Measurements from ENCODE around the gene CKB. TPM values are rescaled to one million over a fixed set of nuclear protein-coding genes. Genes with fewer than 3 reads are reported as not detected.

CKB gene
- total RNA-seq, 1 donor from 2014 or later = 178 TPM

- Histone ChIP-seq H3K9me3 (ENCODE audit: insufficient read depth, low read depth, low read length) (no peaks in the 10 kb centered on the region), H3K27ac (ENCODE audit: low read depth, low read length) (peak overlapping the region; percentile 89), H2AFZ (ENCODE audit: low read depth, low read length) (peak overlapping the region; percentile 82), H3K36me3 (ENCODE audit: insufficient read depth, low read length) (peaks cover 22% of the 10 kb centered on the region), H4K20me1 (ENCODE audit: insufficient read depth, low read length) (peaks cover 64% of the 10 kb centered on the region), H3K4me2 (ENCODE audit: low read length) (peak overlapping the region; percentile 99), H3K9ac (ENCODE audit: low read length) (peak overlapping the region; percentile 88), H3K4me1 (ENCODE audit: insufficient read depth, low read length) (peaks cover 31% of the 10 kb centered on the region), H3K4me3 (ENCODE audit: insufficient read depth, low read depth, low read length) (peak overlapping the region; percentile 99), H3K79me2 (ENCODE audit: insufficient read depth, low read length) (peaks cover 93% of the 10 kb centered on the region), H3K27me3 (ENCODE audit: insufficient read depth, low read length) (no peaks in the 10 kb centered on the region)
- H3K36me3 Mint-ChIP-seq (ENCODE audit: low read depth, unreplicated experiment) = peaks cover 12% of the 10 kb centered on the region
- no peaks in the 10 kb centered on the region for H3K9me3 Mint-ChIP-seq (ENCODE audit: unreplicated experiment)
- FAIRE-seq (no peak), DNase-seq (ENCODE audit: low read depth) (peak; percentile 45)
- H3K27ac Mint-ChIP-seq (ENCODE audit: unreplicated experiment) = peak overlapping the region; percentile 96
- H3K27me3 Mint-ChIP-seq (ENCODE audit: low read depth, unreplicated experiment) = no peaks in the 10 kb centered on the region
- peak overlapping the region; percentile 97 for H3K4me3 Mint-ChIP-seq (ENCODE audit: unreplicated experiment)
- H3K4me1 Mint-ChIP-seq (ENCODE audit: low read depth, unreplicated experiment) = peaks cover 30% of the 10 kb centered on the region
- no peak for TF ChIP-seq EZH2 (IDR thresholded peaks at IDR 0.05; ENCODE audit: insufficient read depth, low read length)
- no peak for TF ChIP-seq CTCF (IDR thresholded peaks at IDR 0.05; ENCODE audit: insufficient read depth, low read depth, low read length)
Measured at GRCh38 chr14:103561381-103562178, 39.0 kb upstream of the CKB start.

- no peak for DNase-seq (ENCODE audit: low read depth)
- Histone ChIP-seq H3K27ac (ENCODE audit: low read depth, low read length) (no peak overlapping the region), H3K9ac (ENCODE audit: low read length) (peak overlapping the region; percentile 88), H3K27me3 (ENCODE audit: insufficient read depth, low read length) (no peaks in the 10 kb centered on the region), H3K4me1 (ENCODE audit: insufficient read depth, low read length) (peaks cover 31% of the 10 kb centered on the region), H2AFZ (ENCODE audit: low read depth, low read length) (no peak overlapping the region), H3K4me3 (ENCODE audit: insufficient read depth, low read depth, low read length) (peak overlapping the region; percentile 99), H3K36me3 (ENCODE audit: insufficient read depth, low read length) (peaks cover 22% of the 10 kb centered on the region), H4K20me1 (ENCODE audit: insufficient read depth, low read length) (peaks cover 55% of the 10 kb centered on the region), H3K79me2 (ENCODE audit: insufficient read depth, low read length) (peaks cover 91% of the 10 kb centered on the region), H3K4me2 (ENCODE audit: low read length) (peak overlapping the region; percentile 99), H3K9me3 (ENCODE audit: insufficient read depth, low read depth, low read length) (no peaks in the 10 kb centered on the region)
- H3K27ac Mint-ChIP-seq (ENCODE audit: unreplicated experiment) = peak overlapping the region; percentile 29
- H3K27me3 Mint-ChIP-seq (ENCODE audit: low read depth, unreplicated experiment) = no peaks in the 10 kb centered on the region
- TF ChIP-seq CTCF (IDR thresholded peaks at IDR 0.05; ENCODE audit: insufficient read depth, low read depth, low read length) (no peak), EZH2 (IDR thresholded peaks at IDR 0.05; ENCODE audit: insufficient read depth, low read length) (no peak)
- H3K4me1 Mint-ChIP-seq (ENCODE audit: low read depth, unreplicated experiment) = peaks cover 30% of the 10 kb centered on the region
- FAIRE-seq = no peak
- H3K36me3 Mint-ChIP-seq (ENCODE audit: low read depth, unreplicated experiment) = peaks cover 12% of the 10 kb centered on the region
- H3K4me3 Mint-ChIP-seq (ENCODE audit: unreplicated experiment) = peak overlapping the region; percentile 97
- no peaks in the 10 kb centered on the region for H3K9me3 Mint-ChIP-seq (ENCODE audit: unreplicated experiment)
Measured at GRCh38 chr14:103560691-103561090, 38.1 kb upstream of the CKB start.

GRCh38 chr14:103559766-103560165 is 37.1 kb upstream of the CKB start:
- Histone ChIP-seq H3K4me2 (ENCODE audit: low read length) (no peak overlapping the region), H4K20me1 (ENCODE audit: insufficient read depth, low read length) (peaks cover 58% of the 10 kb centered on the region), H3K79me2 (ENCODE audit: insufficient read depth, low read length) (peaks cover 90% of the 10 kb centered on the region), H3K27ac (ENCODE audit: low read depth, low read length) (no peak overlapping the region), H3K27me3 (ENCODE audit: insufficient read depth, low read length) (no peaks in the 10 kb centered on the region), H3K4me3 (ENCODE audit: insufficient read depth, low read depth, low read length) (no peak overlapping the region), H3K36me3 (ENCODE audit: insufficient read depth, low read length) (peaks cover 22% of the 10 kb centered on the region), H3K4me1 (ENCODE audit: insufficient read depth, low read length) (peaks cover 31% of the 10 kb centered on the region), H3K9me3 (ENCODE audit: insufficient read depth, low read depth, low read length) (no peaks in the 10 kb centered on the region), H3K9ac (ENCODE audit: low read length) (no peak overlapping the region), H2AFZ (ENCODE audit: low read depth, low read length) (no peak overlapping the region)
- Mint-ChIP-seq H3K27me3 (ENCODE audit: low read depth, unreplicated experiment) (no peaks in the 10 kb centered on the region), H3K4me3 (ENCODE audit: unreplicated experiment) (peak overlapping the region; percentile 45), H3K9me3 (ENCODE audit: unreplicated experiment) (no peaks in the 10 kb centered on the region), H3K4me1 (ENCODE audit: low read depth, unreplicated experiment) (peaks cover 30% of the 10 kb centered on the region), H3K36me3 (ENCODE audit: low read depth, unreplicated experiment) (peaks cover 15% of the 10 kb centered on the region), H3K27ac (ENCODE audit: unreplicated experiment) (no peak overlapping the region)
- TF ChIP-seq EZH2 (IDR thresholded peaks at IDR 0.05; ENCODE audit: insufficient read depth, low read length) (no peak), CTCF (IDR thresholded peaks at IDR 0.05; ENCODE audit: insufficient read depth, low read depth, low read length) (no peak)
- FAIRE-seq = no peak
- DNase-seq (ENCODE audit: low read depth) = no peak

Data from astrocyte (in vitro differentiated cells and primary cell).